ENCODE measurements around the gene SLC16A8. TPM values are rescaled to one million over a fixed set of nuclear protein-coding genes. Genes with fewer than 3 reads are reported as not detected.

Gene SLC16A8
- total RNA-seq, 1 experiment from 2014 or later: 1.1 TPM

- no peak overlapping the region for H2BK12ac ChIP-seq (ENCODE audit: insufficient read length, low read depth, low read length)
- no peak overlapping the region for H4K5ac ChIP-seq (ENCODE audit: insufficient read length, low read depth, low read length)
- H2AFZ ChIP-seq (ENCODE audit: low read length): no peak overlapping the region
- Mint-ChIP-seq H3K4me3 (no peak overlapping the region), H3K4me1 (peaks cover 13 to 38% of the 10 kb centered on the region in 2 experiments), H3K27me3 (ENCODE audit: low read depth) (peaks cover 15% of the 10 kb centered on the region), H3K36me3 (ENCODE audit: insufficient read depth in 1 of 3, low read depth in 3 of 3) (peaks cover 1 to 10% (median 9%) of the 10 kb centered on the region in 3 experiments; a peak in 3 of 7 replicates), H3K9me3 (no peaks in the 10 kb centered on the region), H3K27ac (peak overlapping the region in 1 of 3 experiments; percentile 62; a peak in 2 of 7 replicates)
- no peak overlapping the region for H4K91ac ChIP-seq (ENCODE audit: insufficient read length, low read depth, low read length)
- WGBS (ENCODE audit: extremely low coverage, insufficient read length, low lambda C conversion rate): no CpG with 5 or more reads among the region's 12 CpGs
- H3K23me2 ChIP-seq (ENCODE audit: insufficient read length, low read depth, low read length, poor library complexity, severe bottlenecking): no peaks in the 10 kb centered on the region
- no peak overlapping the region for H2BK120ac ChIP-seq (ENCODE audit: low read depth, low read length, poor library complexity, severe bottlenecking)
- no peak overlapping the region for H3K23ac ChIP-seq (ENCODE audit: insufficient read length, low read depth, low read length)
- no peaks in the 10 kb centered on the region for H3K9me3 ChIP-seq (ENCODE audit: control insufficient read depth, low read depth, low read length)
- no peak overlapping the region for H2AK5ac ChIP-seq (ENCODE audit: insufficient read length, low read length)
- no peak overlapping the region for H3K4ac ChIP-seq (ENCODE audit: low read depth, low read length)
- 0 out of 2 replicates have a peak overlapping the region, but pooled peaks have one; percentile 26 for H2BK15ac ChIP-seq (ENCODE audit: low read depth, low read length)
- H3K27me3 ChIP-seq (ENCODE audit: insufficient read depth, low read length): peaks cover 5% of the 10 kb centered on the region; the same call in 1 of the 2 replicates
- H3K4me2 ChIP-seq (ENCODE audit: insufficient read depth, insufficient read length, low read length): no peak overlapping the region
- H4K20me1 ChIP-seq (ENCODE audit: control insufficient read depth, insufficient read depth, insufficient read length): no peaks in the 10 kb centered on the region
- no peak overlapping the region for H3T11ph ChIP-seq (ENCODE audit: low read length)
- TF ChIP-seq, protein P1, sequence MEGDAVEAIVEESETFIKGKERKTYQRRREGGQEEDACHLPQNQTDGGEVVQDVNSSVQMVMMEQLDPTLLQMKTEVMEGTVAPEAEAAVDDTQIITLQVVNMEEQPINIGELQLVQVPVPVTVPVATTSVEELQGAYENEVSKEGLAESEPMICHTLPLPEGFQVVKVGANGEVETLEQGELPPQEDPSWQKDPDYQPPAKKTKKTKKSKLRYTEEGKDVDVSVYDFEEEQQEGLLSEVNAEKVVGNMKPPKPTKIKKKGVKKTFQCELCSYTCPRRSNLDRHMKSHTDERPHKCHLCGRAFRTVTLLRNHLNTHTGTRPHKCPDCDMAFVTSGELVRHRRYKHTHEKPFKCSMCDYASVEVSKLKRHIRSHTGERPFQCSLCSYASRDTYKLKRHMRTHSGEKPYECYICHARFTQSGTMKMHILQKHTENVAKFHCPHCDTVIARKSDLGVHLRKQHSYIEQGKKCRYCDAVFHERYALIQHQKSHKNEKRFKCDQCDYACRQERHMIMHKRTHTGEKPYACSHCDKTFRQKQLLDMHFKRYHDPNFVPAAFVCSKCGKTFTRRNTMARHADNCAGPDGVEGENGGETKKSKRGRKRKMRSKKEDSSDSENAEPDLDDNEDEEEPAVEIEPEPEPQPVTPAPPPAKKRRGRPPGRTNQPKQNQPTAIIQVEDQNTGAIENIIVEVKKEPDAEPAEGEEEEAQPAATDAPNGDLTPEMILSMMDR (conservative IDR thresholded peaks at IDR 0.05): no peak
- H3K4me1 ChIP-seq (ENCODE audit: insufficient read depth, low read length): no peaks in the 10 kb centered on the region; the same call in 1 of the 2 replicates
- H4K8ac ChIP-seq (replicated peaks; ENCODE audit: insufficient read length, low read depth, low read length): no peak overlapping the region
- H3K18ac ChIP-seq (ENCODE audit: insufficient read length, low read depth, low read length): no peak overlapping the region
- no peak for DNase-seq
- no peak overlapping the region for H2BK20ac ChIP-seq (ENCODE audit: low read depth, low read length, poor library complexity, severe bottlenecking)
- H3K27ac ChIP-seq (ENCODE audit: insufficient read length, low read depth, low read length): no peak overlapping the region
- no peak overlapping the region for H3K9ac ChIP-seq (ENCODE audit: extremely low read depth, insufficient read length, low read length)
- H3K56ac ChIP-seq (ENCODE audit: insufficient read length, low read depth, low read length): no peak overlapping the region
- H3K79me2 ChIP-seq (ENCODE audit: insufficient read depth, low read length): no peaks in the 10 kb centered on the region
- no peaks in the 10 kb centered on the region for H3K79me1 ChIP-seq (ENCODE audit: insufficient read depth, low read depth, low read length, poor library complexity, severe bottlenecking)
- no peak overlapping the region for H3K14ac ChIP-seq (ENCODE audit: insufficient read depth, low read length)
- H2BK5ac ChIP-seq (ENCODE audit: insufficient read length, low read length): no peak overlapping the region
Observed at GRCh38 chr22:38085056-38085455, 1.1 kb upstream of the SLC16A8 start.
